Parathyroid adenoma (tissue), 2 donors: ENCODE results near the gene CRLF1.

Source experiments
- H2AFZ ChIP-seq: fragments of 300-600 bp; sonication (generic); one replicate; pipeline ENCODE4 v1.7.0; 2017; ENCODE audit warnings: antibody characterized with exemption, mild to moderate bottlenecking
- H3K27ac ChIP-seq: fragments of 300-600 bp; sonication (generic); one replicate; pipeline ENCODE4 v1.7.0; 2017
- H3K27me3 ChIP-seq: fragments of 300-600 bp; sonication (generic); one replicate; pipeline ENCODE4 v1.7.0; 2017; ENCODE audit warnings: low read length; ENCODE audit not compliant: control insufficient read depth, insufficient read depth
- H3K36me3 ChIP-seq: fragments of 300-600 bp; sonication (generic); one replicate; pipeline ENCODE4 v1.7.0; 2017; ENCODE audit warnings: low read length; ENCODE audit not compliant: control insufficient read depth, insufficient read depth
- H3K4me1 ChIP-seq: fragments of 300-600 bp; sonication (generic); one replicate; pipeline ENCODE4 v1.7.0; 2017; ENCODE audit warnings: control low read depth
- H3K4me2 ChIP-seq: fragments of 300-600 bp; sonication (generic); one replicate; pipeline ENCODE4 v1.7.0; 2017; ENCODE audit warnings: low read length
- H3K4me3 ChIP-seq: fragments of 300-600 bp; sonication (generic); one replicate; pipeline ENCODE4 v1.7.0; 2017; ENCODE audit warnings: low read depth, low read length
- H3K79me2 ChIP-seq: fragments of 300-600 bp; sonication (generic); one replicate; pipeline ENCODE4 v1.7.0; 2017; ENCODE audit warnings: control low read depth
- H3K9ac ChIP-seq: fragments of 300-600 bp; sonication (generic); one replicate; pipeline ENCODE4 v1.7.0; 2017; ENCODE audit warnings: mild to moderate bottlenecking
- H3K9me3 ChIP-seq: fragments of 300-600 bp; sonication (generic); one replicate; pipeline ENCODE4 v1.7.0; 2017; ENCODE audit warnings: low read length; ENCODE audit not compliant: control insufficient read depth
- CTCF ChIP-seq: fragments of 300-600 bp; sonication (generic); IDR thresholded peaks from one replicate; pipeline ENCODE4 v1.7.0; 2017; ENCODE audit warnings: antibody characterized with exemption, mild to moderate bottlenecking
- donor health status: primary hyperparathyroidism.

CRLF1 gene

GRCh38 chr19:18648973-18649315 is 42.3 kb upstream of the CRLF1 start:
- Histone ChIP-seq H3K9me3 (no peaks in the 10 kb centered on the region), H3K4me2 (no peak overlapping the region), H3K27me3 (no peaks in the 10 kb centered on the region), H3K36me3 (no peaks in the 10 kb centered on the region), H3K9ac (no peak overlapping the region), H3K79me2 (peaks cover 32% of the 10 kb centered on the region), H3K4me1 (no peaks in the 10 kb centered on the region), H2AFZ (no peak overlapping the region), H3K27ac (no peak overlapping the region), H3K4me3 (no peak overlapping the region)
- no peak for TF ChIP-seq CTCF

- H3K9me3 ChIP-seq = no peaks in the 10 kb centered on the region
These were observed 41.2 kb upstream of the CRLF1 start for GRCh38 chr19:18647807-18648206.

GRCh38 chr19:18647371-18647767 is 40.8 kb upstream of the CRLF1 start:
- Histone ChIP-seq H2AFZ (no peak overlapping the region), H3K36me3 (no peaks in the 10 kb centered on the region), H3K27ac (no peak overlapping the region), H3K4me2 (no peak overlapping the region), H3K9ac (no peak overlapping the region), H3K27me3 (no peaks in the 10 kb centered on the region), H3K79me2 (peaks cover 30% of the 10 kb centered on the region), H3K9me3 (no peaks in the 10 kb centered on the region), H3K4me3 (no peak overlapping the region), H3K4me1 (no peaks in the 10 kb centered on the region)
- no peak for TF ChIP-seq CTCF

More at GRCh38 chr19:18647807-18648206, 41.2 kb upstream of the CRLF1 start:
- no peak overlapping the region for H2AFZ ChIP-seq
- no peaks in the 10 kb centered on the region for H3K27me3 ChIP-seq
- no peak for TF ChIP-seq CTCF
- no peak overlapping the region for H3K4me2 ChIP-seq
- H3K36me3 ChIP-seq = no peaks in the 10 kb centered on the region
- no peak overlapping the region for H3K4me3 ChIP-seq
- H3K4me1 ChIP-seq = no peaks in the 10 kb centered on the region
- H3K27ac ChIP-seq = no peak overlapping the region
- H3K79me2 ChIP-seq = peaks cover 33% of the 10 kb centered on the region
- H3K9ac ChIP-seq = no peak overlapping the region

GRCh38 chr19:18646535-18647370 is 40.2 kb upstream of the CRLF1 start:
- H3K9me3 ChIP-seq = no peaks in the 10 kb centered on the region
- H3K4me1 ChIP-seq = no peaks in the 10 kb centered on the region
- peaks cover 30% of the 10 kb centered on the region for H3K79me2 ChIP-seq
- no peak overlapping the region for H3K27ac ChIP-seq
- no peak overlapping the region for H3K4me2 ChIP-seq
- no peak overlapping the region for H3K9ac ChIP-seq
- H3K36me3 ChIP-seq = no peaks in the 10 kb centered on the region
- H3K4me3 ChIP-seq = no peak overlapping the region
- no peak overlapping the region for H2AFZ ChIP-seq
- no peak for TF ChIP-seq CTCF
- no peaks in the 10 kb centered on the region for H3K27me3 ChIP-seq

- Histone ChIP-seq H2AFZ (no peak overlapping the region), H3K36me3 (no peaks in the 10 kb centered on the region), H3K4me2 (no peak overlapping the region), H3K79me2 (peaks cover 36% of the 10 kb centered on the region), H3K4me1 (no peaks in the 10 kb centered on the region), H3K27me3 (no peaks in the 10 kb centered on the region), H3K9ac (no peak overlapping the region), H3K9me3 (no peaks in the 10 kb centered on the region), H3K4me3 (no peak overlapping the region), H3K27ac (no peak overlapping the region)
- TF ChIP-seq CTCF = no peak
These were observed 38.5 kb upstream of the CRLF1 start for GRCh38 chr19:18645035-18645511.
